HepG2 (cell line): ENCODE data around the gene MYOM1. TPM values are rescaled to one million over a fixed set of nuclear protein-coding genes. Genes with fewer than 3 reads are reported as not detected.

Experiments
- ATF5 ChIP-seq: sonication (generic); formaldehyde crosslinking; IDR thresholded peaks from 2 replicates; pipeline ENCODE4 v1.4.0; 2020; ENCODE audit warnings: mild to moderate bottlenecking, low read depth, missing genetic modification reagents
- BORCS8-MEF2B ChIP-seq: sonication (generic); formaldehyde crosslinking; IDR thresholded peaks from 2 replicates; pipeline ENCODE4 v1.8.0; 2022; ENCODE audit warnings: mild to moderate bottlenecking, missing genetic modification reagents
- CBFB ChIP-seq: sonication (generic); formaldehyde crosslinking; IDR thresholded peaks from 2 replicates; pipeline ENCODE4 v1.4.0; 2020; ENCODE audit warnings: missing genetic modification reagents
- CHD4 ChIP-seq: fragments of 200-600 bp; sonication (generic); IDR thresholded peaks from 2 replicates; pipeline ENCODE4 v1.7.0; 2017; ENCODE audit warnings: mild to moderate bottlenecking, low read length, borderline replicate concordance
- DRAP1 ChIP-seq: IDR thresholded peaks from 2 replicates; pipeline ENCODE4 v1.6.1; 2016; ENCODE audit warnings: missing genetic modification reagents, missing compliant biosample characterization
- HNRNPLL ChIP-seq: fragments of 200-400 bp; formaldehyde crosslinking; IDR thresholded peaks from 2 replicates; pipeline ENCODE4 v1.6.1; 2017; ENCODE audit warnings: mild to moderate bottlenecking, low read depth, low read length; ENCODE audit not compliant: poor library complexity, severe bottlenecking
- HOXA5 ChIP-seq: sonication (generic); formaldehyde crosslinking; IDR thresholded peaks from 2 replicates; pipeline ENCODE4 v1.4.0; 2020; ENCODE audit warnings: missing genetic modification reagents
- LRRFIP1 ChIP-seq: sonication (generic); formaldehyde crosslinking; conservative IDR thresholded peaks from 2 replicates; pipeline ENCODE4 v1.4.0; 2020; ENCODE audit warnings: missing genetic modification reagents
- MTF1 ChIP-seq: sonication (generic); formaldehyde crosslinking; IDR thresholded peaks from 2 replicates; pipeline ENCODE4 v1.5.0; 2020; ENCODE audit warnings: missing genetic modification reagents
- PLSCR1 ChIP-seq: sonication (generic); formaldehyde crosslinking; IDR thresholded peaks from 2 replicates; pipeline ENCODE4 v1.5.0; 2020; ENCODE audit warnings: missing genetic modification reagents, mild to moderate bottlenecking, borderline replicate concordance
- POLR2AphosphoS5 ChIP-seq: IDR thresholded peaks from 2 replicates; pipeline ENCODE4 v1.6.1; 2012; ENCODE audit warnings: low read depth, low read length
- SALL2 ChIP-seq: sonication (generic); formaldehyde crosslinking; IDR thresholded peaks from 2 replicates; pipeline ENCODE4 v1.8.1; 2023; ENCODE audit warnings: mild to moderate bottlenecking, missing genetic modification reagents, inconsistent platforms
- SIX1 ChIP-seq: sonication (generic); formaldehyde crosslinking; IDR thresholded peaks from 2 replicates; pipeline ENCODE4 v1.4.0; 2020; ENCODE audit warnings: missing genetic modification reagents, borderline replicate concordance
- SKI ChIP-seq: fragments of 450-650 bp; IDR thresholded peaks from one replicate; pipeline ENCODE4 v1.6.1; 2018; ENCODE audit warnings: mild to moderate bottlenecking; ENCODE audit not compliant: partially characterized antibody
- SNAI1 ChIP-seq: sonication (generic); formaldehyde crosslinking; IDR thresholded peaks from 2 replicates; pipeline ENCODE4 v1.5.0; 2020; ENCODE audit warnings: mild to moderate bottlenecking, missing genetic modification reagents, borderline replicate concordance
- SOX6 ChIP-seq, 2 experiments: fragments of 450-650 bp in 1 of 2; sonication (generic) in 1 of 2; formaldehyde crosslinking in 1 of 2; IDR thresholded peaks; 2 replicates each; pipeline versions ENCODE4 v1.4.0 to v1.6.1; 2017 to 2020; ENCODE audit warnings: antibody characterized with exemption in 1 of 2, mild to moderate bottlenecking in 1 of 2, missing genetic modification reagents in 1 of 2
- ZBED4 ChIP-seq: sonication (generic); formaldehyde crosslinking; IDR thresholded peaks from 2 replicates; pipeline ENCODE4 v1.4.0; 2020; ENCODE audit warnings: missing genetic modification reagents, borderline replicate concordance
- ZFP62 ChIP-seq: sonication (generic); formaldehyde crosslinking; IDR thresholded peaks from 2 replicates; pipeline ENCODE4 v1.4.0; 2020; ENCODE audit warnings: missing genetic modification reagents
- ZNF33B ChIP-seq: sonication (generic); formaldehyde crosslinking; IDR thresholded peaks from 2 replicates; pipeline ENCODE4 v1.5.1; 2020; ENCODE audit warnings: mild to moderate bottlenecking, missing genetic modification reagents
- ZNF343 ChIP-seq: sonication (generic); formaldehyde crosslinking; IDR thresholded peaks from 2 replicates; pipeline ENCODE4 v1.4.0; 2020; ENCODE audit warnings: mild to moderate bottlenecking, missing genetic modification reagents
- polyA plus RNA-seq, 8 experiments: library from polyadenylated mRNA; depleted of rRNA in 3 of 8; stranded (reverse) in 7 of 8; unstranded in 1 of 8; fragments of >200 nt; fragmentation: Illumina TruSeq in 4 of 8; extraction: Trizol in 4 of 8; gene quantifications; 2 replicates each; pipeline versions ENCODE4 v1.2.1 to v1.2.3, GENCODE V29; 2011 to 2016; ENCODE audit warnings: low read depth in 4 of 8, missing spikeins in 1 of 8, mixed read lengths in 1 of 8; ENCODE audit not compliant: insufficient read depth in 1 of 8
- total RNA-seq, 5 experiments: library from RNA; depleted of rRNA; stranded (reverse); fragments of >200 nt; fragmentation: Illumina TruSeq; extraction: Trizol; gene quantifications; 2 replicates each; pipeline ENCODE4 v1.2.3, GENCODE V29; 2016; ENCODE audit warnings: low read depth in 1 of 5

The MYOM1 gene
- total and polyA plus RNA-seq, 2 of the 13 experiments (the other 11 are each of a cell fraction or from before 2014, with no cell fraction given) = 0.46 to 0.98 TPM

GRCh38 chr18:3261373-3262233, 41.8 kb upstream of the MYOM1 start, which contains the start of gene MYL12B (continued):
- TF ChIP-seq ATF5 (CRISPR knock-in tag) = 0 out of 2 replicates have a peak, but pooled peaks have one; percentile 26
- peak; percentile 57; the same call in 1 of the 2 replicates for TF ChIP-seq BORCS8-MEF2B (CRISPR knock-in tag)
- TF ChIP-seq SKI = peak; percentile 68
- peak; percentile 51; the same call in 1 of the 2 replicates for TF ChIP-seq SIX1 (CRISPR knock-in tag)
- TF ChIP-seq LRRFIP1 (CRISPR knock-in tag) = no peak
- 0 out of 2 replicates have a peak, but pooled peaks have one; percentile 30 for TF ChIP-seq DRAP1 (CRISPR knock-in tag)
- TF ChIP-seq ZNF343 (CRISPR knock-in tag) = no peak
- no peak for TF ChIP-seq PLSCR1 (CRISPR knock-in tag)
- TF ChIP-seq POLR2AphosphoS5 = peak; percentile 72
- TF ChIP-seq SNAI1 (CRISPR knock-in tag) = no peak
- no peak for TF ChIP-seq CHD4
- TF ChIP-seq CBFB = peak; percentile 88
- TF ChIP-seq SOX6 (IDR thresholded peaks at IDR 0.05) = no peak
- TF ChIP-seq SOX6 (CRISPR knock-in tag; IDR thresholded peaks at IDR 0.05) = peak; percentile 54; the same call in 1 of the 2 replicates
- TF ChIP-seq ZBED4 (CRISPR knock-in tag) = peak; percentile 69; the same call in 1 of the 2 replicates
- 0 out of 2 replicates have a peak, but pooled peaks have one; percentile 23 for TF ChIP-seq ZNF33B
- no peak for TF ChIP-seq ZFP62
- peak; percentile 60 for TF ChIP-seq HNRNPLL
- TF ChIP-seq HOXA5 = peak; percentile 80; the same call in 1 of the 2 replicates
- peak; percentile 79 for TF ChIP-seq SALL2
- TF ChIP-seq MTF1 (CRISPR knock-in tag) = peak; percentile 39; the same call in 1 of the 2 replicates
